ENCODE measurements around the gene LGALS9.
"Not testable (repeated sequence)": the region's sequence is repeated elsewhere in the genome, so short reads cannot be mapped to it uniquely, and the experiment has no call there.

The LGALS9 gene

GRCh38 chr17:27665549-27665948 lies 34.6 kb downstream of the LGALS9 start:
- no peak overlapping the region for H2BK120ac ChIP-seq (ENCODE audit: low read depth, low read length)
- peaks cover 0 to 15% (median 0%) of the 10 kb centered on the region in 3 experiments for H3K27me3 ChIP-seq (ENCODE audit: control insufficient read depth in 3 of 3, insufficient read depth in 3 of 3, low read depth in 1 of 3, low read length in 3 of 3)
- H3K14ac ChIP-seq (ENCODE audit: low read length), result no peak overlapping the region
- no peak overlapping the region for H4K8ac ChIP-seq (ENCODE audit: low read depth, low read length)
- no peak overlapping the region for H2BK12ac ChIP-seq (ENCODE audit: low read length)
- H3K79me1 ChIP-seq (ENCODE audit: low read depth, low read length), result no peaks in the 10 kb centered on the region
- H3K36me3 ChIP-seq (replicated peaks in 1 of 2; ENCODE audit: control insufficient read depth in 2 of 2, insufficient read depth in 2 of 2, low read length in 2 of 2), result no peaks in the 10 kb centered on the region
- no peaks in the 10 kb centered on the region for H3K4me1 ChIP-seq (ENCODE audit: control insufficient read depth in 2 of 2, insufficient read depth in 1 of 2, low read depth in 1 of 2, low read length in 2 of 2)
- no peak overlapping the region for H3K27ac ChIP-seq (replicated peaks; ENCODE audit: low read length)
- H3K4me2 ChIP-seq (ENCODE audit: insufficient read depth, low read length, poor library complexity, severe bottlenecking), result no peak overlapping the region
- no peaks in the 10 kb centered on the region for H3K9me3 ChIP-seq (replicated peaks in 1 of 2; ENCODE audit: control insufficient read depth in 2 of 2, insufficient read depth in 1 of 2, low read depth in 1 of 2, low read length in 2 of 2)
- H2BK5ac ChIP-seq (ENCODE audit: low read length), result no peak overlapping the region
- DNase-seq (ENCODE audit: low spot score), result no peak
- no peak overlapping the region for H2AFZ ChIP-seq (ENCODE audit: low read length)
- no CpG with 5 or more reads among the region's 4 CpGs for WGBS, 2 donors (ENCODE audit: extremely low coverage in 2 of 2, insufficient read length in 2 of 2, insufficient replicate concordance in 1 of 2)
- no peak overlapping the region for H4K91ac ChIP-seq (ENCODE audit: low read depth, low read length, poor library complexity)
- no peak overlapping the region for H3K9ac ChIP-seq (ENCODE audit: low read depth, low read length, poor library complexity)
- H2BK15ac ChIP-seq (ENCODE audit: low read length), result no peak overlapping the region
- no peak overlapping the region for H2AK5ac ChIP-seq (ENCODE audit: low read depth, low read length)
- no peak overlapping the region for H3K23ac ChIP-seq (ENCODE audit: low read depth, low read length, poor library complexity)
- no peak overlapping the region for H3K4ac ChIP-seq (ENCODE audit: low read length)
- H3K4me3 ChIP-seq (ENCODE audit: low read length in 2 of 2), result no peak overlapping the region
- H3K18ac ChIP-seq (ENCODE audit: low read length), result no peak overlapping the region

- H3K27ac ChIP-seq (replicated peaks; ENCODE audit: low read length); H2BK120ac ChIP-seq (ENCODE audit: low read depth, low read length); H3K4me2 ChIP-seq (ENCODE audit: insufficient read depth, low read length, poor library complexity, severe bottlenecking); H3K36me3 ChIP-seq (replicated peaks in 1 of 2; ENCODE audit: control insufficient read depth in 2 of 2, insufficient read depth in 2 of 2, low read length in 2 of 2); H3K14ac ChIP-seq (ENCODE audit: low read length); H4K8ac ChIP-seq (ENCODE audit: low read depth, low read length); DNase-seq (ENCODE audit: low spot score); H3K23ac ChIP-seq (ENCODE audit: low read depth, low read length, poor library complexity); H3K4ac ChIP-seq (ENCODE audit: low read length); H2BK12ac ChIP-seq (ENCODE audit: low read length); H3K4me3 ChIP-seq (ENCODE audit: low read length in 2 of 2); H2BK15ac ChIP-seq (ENCODE audit: low read length); H2BK5ac ChIP-seq (ENCODE audit: low read length); H4K91ac ChIP-seq (ENCODE audit: low read depth, low read length, poor library complexity); H3K79me1 ChIP-seq (ENCODE audit: low read depth, low read length); H3K18ac ChIP-seq (ENCODE audit: low read length); H3K9me3 ChIP-seq (replicated peaks in 1 of 2; ENCODE audit: control insufficient read depth in 2 of 2, insufficient read depth in 1 of 2, low read depth in 1 of 2, low read length in 2 of 2); H3K9ac ChIP-seq (ENCODE audit: low read depth, low read length, poor library complexity); H2AFZ ChIP-seq (ENCODE audit: low read length); H2AK5ac ChIP-seq (ENCODE audit: low read depth, low read length); H3K4me1 ChIP-seq (ENCODE audit: control insufficient read depth in 2 of 2, insufficient read depth in 1 of 2, low read depth in 1 of 2, low read length in 2 of 2): not testable (repeated sequence)
- WGBS, 2 donors (ENCODE audit: extremely low coverage in 2 of 2, insufficient read length in 2 of 2, insufficient replicate concordance in 1 of 2), result no CpG with 5 or more reads among the region's 6 CpGs
- H3K27me3 ChIP-seq (ENCODE audit: control insufficient read depth in 3 of 3, insufficient read depth in 3 of 3, low read depth in 1 of 3, low read length in 3 of 3), result peaks cover 0 to 15% (median 0%) of the 10 kb centered on the region in 3 experiments
Measured at GRCh38 chr17:27666270-27666669, 35.3 kb downstream of the LGALS9 start.

GRCh38 chr17:27666831-27667560 lies 36.0 kb downstream of the LGALS9 start:
- peaks cover 0 to 10% (median 0%) of the 10 kb centered on the region in 3 experiments for H3K27me3 ChIP-seq (ENCODE audit: control insufficient read depth in 3 of 3, insufficient read depth in 3 of 3, low read depth in 1 of 3, low read length in 3 of 3)
- no peak overlapping the region for H2BK15ac ChIP-seq (ENCODE audit: low read length)
- H3K27ac ChIP-seq (replicated peaks; ENCODE audit: low read length), result no peak overlapping the region
- no peak overlapping the region for H4K8ac ChIP-seq (ENCODE audit: low read depth, low read length)
- no CpG with 5 or more reads among the region's 11 CpGs for WGBS, 2 donors (ENCODE audit: extremely low coverage in 2 of 2, insufficient read length in 2 of 2, insufficient replicate concordance in 1 of 2)
- H3K79me1 ChIP-seq (ENCODE audit: low read depth, low read length), result no peaks in the 10 kb centered on the region
- H2BK12ac ChIP-seq (ENCODE audit: low read length), result no peak overlapping the region
- H3K4me2 ChIP-seq (ENCODE audit: insufficient read depth, low read length, poor library complexity, severe bottlenecking), result peak overlapping the region; percentile 0
- no peak for DNase-seq (ENCODE audit: low spot score)
- H3K18ac ChIP-seq (ENCODE audit: low read length), result peak overlapping the region; percentile 39
- no peak overlapping the region for H4K91ac ChIP-seq (ENCODE audit: low read depth, low read length, poor library complexity)
- no peak overlapping the region for H3K23ac ChIP-seq (ENCODE audit: low read depth, low read length, poor library complexity)
- no peak overlapping the region for H3K9ac ChIP-seq (ENCODE audit: low read depth, low read length, poor library complexity)
- H2BK5ac ChIP-seq (ENCODE audit: low read length), result no peak overlapping the region
- H2AK5ac ChIP-seq (ENCODE audit: low read depth, low read length), result no peak overlapping the region
- no peaks in the 10 kb centered on the region for H3K36me3 ChIP-seq (replicated peaks in 1 of 2; ENCODE audit: control insufficient read depth in 2 of 2, insufficient read depth in 2 of 2, low read length in 2 of 2)
- no peak overlapping the region for H2BK120ac ChIP-seq (ENCODE audit: low read depth, low read length)
- no peak overlapping the region for H2AFZ ChIP-seq (ENCODE audit: low read length)
- no peak overlapping the region for H3K4ac ChIP-seq (ENCODE audit: low read length)
- H3K9me3 ChIP-seq (replicated peaks in 1 of 2; ENCODE audit: control insufficient read depth in 2 of 2, insufficient read depth in 1 of 2, low read depth in 1 of 2, low read length in 2 of 2), result no peaks in the 10 kb centered on the region
- no peak overlapping the region for H3K4me3 ChIP-seq (ENCODE audit: low read length in 2 of 2)
- no peaks in the 10 kb centered on the region for H3K4me1 ChIP-seq (ENCODE audit: control insufficient read depth in 2 of 2, insufficient read depth in 1 of 2, low read depth in 1 of 2, low read length in 2 of 2)
- H3K14ac ChIP-seq (ENCODE audit: low read length), result no peak overlapping the region

- Histone ChIP-seq H2AFZ (ENCODE audit: low read length) (no peak overlapping the region), H2AK5ac (ENCODE audit: low read depth, low read length) (no peak overlapping the region), H3K79me1 (ENCODE audit: low read depth, low read length) (no peaks in the 10 kb centered on the region), H2BK12ac (ENCODE audit: low read length) (no peak overlapping the region), H2BK5ac (ENCODE audit: low read length) (no peak overlapping the region), H3K36me3 (replicated peaks in 1 of 2; ENCODE audit: control insufficient read depth in 2 of 2, insufficient read depth in 2 of 2, low read length in 2 of 2) (no peaks in the 10 kb centered on the region), H3K27me3 (ENCODE audit: control insufficient read depth in 3 of 3, insufficient read depth in 3 of 3, low read depth in 1 of 3, low read length in 3 of 3) (peaks cover 0 to 10% (median 0%) of the 10 kb centered on the region in 3 experiments), H4K8ac (ENCODE audit: low read depth, low read length) (peak overlapping the region; percentile 72), H3K4me2 (ENCODE audit: insufficient read depth, low read length, poor library complexity, severe bottlenecking) (no peak overlapping the region), H3K4ac (ENCODE audit: low read length) (no peak overlapping the region), H3K4me3 (ENCODE audit: low read length in 2 of 2) (no peak overlapping the region), H3K27ac (replicated peaks; ENCODE audit: low read length) (no peak overlapping the region), H3K18ac (ENCODE audit: low read length) (peak overlapping the region; percentile 45), H2BK120ac (ENCODE audit: low read depth, low read length) (no peak overlapping the region), H3K9ac (ENCODE audit: low read depth, low read length, poor library complexity) (no peak overlapping the region), H3K23ac (ENCODE audit: low read depth, low read length, poor library complexity) (no peak overlapping the region), H4K91ac (ENCODE audit: low read depth, low read length, poor library complexity) (no peak overlapping the region), H3K14ac (ENCODE audit: low read length) (no peak overlapping the region), H3K9me3 (replicated peaks in 1 of 2; ENCODE audit: control insufficient read depth in 2 of 2, insufficient read depth in 1 of 2, low read depth in 1 of 2, low read length in 2 of 2) (no peaks in the 10 kb centered on the region), H3K4me1 (ENCODE audit: control insufficient read depth in 2 of 2, insufficient read depth in 1 of 2, low read depth in 1 of 2, low read length in 2 of 2) (no peaks in the 10 kb centered on the region), H2BK15ac (ENCODE audit: low read length) (no peak overlapping the region)
- no peak for DNase-seq (ENCODE audit: low spot score)
- no CpG with 5 or more reads among the region's 12 CpGs for WGBS, 2 donors (ENCODE audit: extremely low coverage in 2 of 2, insufficient read length in 2 of 2, insufficient replicate concordance in 1 of 2)
Measured at GRCh38 chr17:27667656-27668487, 36.9 kb downstream of the LGALS9 start.
